Panc1 (cell line): ENCODE measurements around the gene SYTL1. TPM values are rescaled to one million over a fixed set of nuclear protein-coding genes. Genes with fewer than 3 reads are reported as not detected.

Experiments used
- ATAC-seq: fragments of 200-7000 bp; cut with Tn5 transposase; 2 replicates; pipeline ENCODE4 v1.9.1; 2020; ENCODE audit warnings: mild to moderate bottlenecking, moderate library complexity
- BruUV-seq: library from RNA; stranded (reverse); fragments of 400-500 nt; replicated peaks from 2 replicates; lab custom pipeline; 2021; lab: Mats Ljungman, UMichigan
- CTCF ChIA-PET: fragments of 300-600 bp; sonication (Branson Sonifier 250); formaldehyde crosslinking; loops from one replicate; lab custom pipeline; 2022; ENCODE audit warnings: antibody characterized with exemption; lab: Charles Lee
- POLR2A ChIA-PET: fragments of 300-600 bp; sonication (Branson Sonifier 250); formaldehyde crosslinking; loops from one replicate; lab custom pipeline; 2022; ENCODE audit warnings: antibody characterized with exemption; lab: Charles Lee
- DNase-seq: peaks from one replicate; pipeline ENCODE4 v3.0.0-alpha.2; 2010; ENCODE audit warnings: low read depth, low spot score
- H3K27ac ChIP-seq: 2 replicates; pipeline ENCODE4 v1.5.1; 2011; ENCODE audit warnings: mild to moderate bottlenecking, low read length, inconsistent platforms
- H3K27me3 ChIP-seq: fragments of 200-500 bp; sonication (Bioruptor generic); 2 replicates; pipeline ENCODE4 v1.6.0; 2014; ENCODE audit warnings: low read length, inconsistent platforms; ENCODE audit not compliant: control insufficient read depth, insufficient read depth
- H3K36me3 ChIP-seq: fragments of 200-500 bp; sonication (Bioruptor generic); 2 replicates; pipeline ENCODE4 v1.5.1; 2014; ENCODE audit warnings: inconsistent platforms, mild to moderate bottlenecking, low read length, moderate library complexity; ENCODE audit not compliant: control insufficient read depth, insufficient read depth
- H3K4me1 ChIP-seq: 2 replicates; pipeline ENCODE4 v1.5.1; 2011; ENCODE audit warnings: inconsistent platforms, mild to moderate bottlenecking, low read length, moderate library complexity; ENCODE audit not compliant: control insufficient read depth, insufficient read depth
- H3K4me3 ChIP-seq, 2 experiments: 2 replicates each; pipeline ENCODE4 v1.5.1; 2011 to 2012; ENCODE audit warnings: low read depth in 2 of 2, low read length in 2 of 2, mild to moderate bottlenecking in 2 of 2, inconsistent platforms in 1 of 2, moderate library complexity in 1 of 2
- H3K9me3 ChIP-seq: fragments of 200-500 bp; sonication (Bioruptor generic); 2 replicates; pipeline ENCODE4 v1.5.1; 2014; ENCODE audit warnings: low read depth, mild to moderate bottlenecking, inconsistent platforms, low read length, moderate library complexity; ENCODE audit not compliant: control insufficient read depth, insufficient read depth
- CTCF ChIP-seq: fragments of 450-650 bp; IDR thresholded peaks from 2 replicates; pipeline ENCODE4 v1.5.1; 2017; ENCODE audit warnings: mild to moderate bottlenecking
- POLR2AphosphoS5 ChIP-seq: IDR thresholded peaks from 2 replicates; pipeline ENCODE4 v1.6.1; 2012; ENCODE audit warnings: mild to moderate bottlenecking, low read depth, low read length, moderate library complexity
- SIN3A ChIP-seq: IDR thresholded peaks from 2 replicates; pipeline ENCODE4 v1.6.1; 2012; ENCODE audit warnings: low read depth, mild to moderate bottlenecking, low read length, moderate library complexity, borderline replicate concordance; ENCODE audit not compliant: insufficient read depth
- TCF7L2 ChIP-seq: IDR thresholded peaks from 2 replicates; pipeline ENCODE4 v1.6.1; 2011; ENCODE audit warnings: mild to moderate bottlenecking, low read depth, low read length, inconsistent platforms
- in situ Hi-C: cut with HindIII; loops from 2 replicates; pipeline ENCODE4 v1.10.0; 2016; ENCODE audit warnings: low sequenced_read_pairs, low pct_unique_long_range_greater_than_20kb
- intact Hi-C: fragments of 100-400 bp; cut with micrococcal nuclease; formaldehyde crosslinking; loops from one replicate; pipeline ENCODE4 v1.10.0; 2022; ENCODE audit not compliant: unreplicated experiment
- total RNA-seq: library from RNA; stranded (reverse); gene quantifications from one replicate; pipeline ENCODE4 v1.2.1, GENCODE V29; 2021; ENCODE audit not compliant: unreplicated experiment
- TF ChIP-seq, protein P1 (sequence below), 2 experiments: IDR thresholded peaks; 2 replicates each; pipeline ENCODE4 v1.6.1; 2011 to 2012; ENCODE audit warnings: low read depth in 2 of 2, control low read depth in 1 of 2, low read length in 1 of 2, mild to moderate bottlenecking in 1 of 2, moderate library complexity in 1 of 2; ENCODE audit not compliant: insufficient read depth in 1 of 2

SYTL1 gene
- total RNA-seq, 1 experiment from 2014 or later = 2.4 TPM

- peaks cover 25% of the 10 kb centered on the region for H3K4me1 ChIP-seq
- ChIA-PET CTCF (no interaction called here), POLR2A (no interaction called here)
- ATAC-seq = no peak
- H3K4me3 ChIP-seq = no peak overlapping the region
- no TSS peak for BruUV-seq
- no peaks in the 10 kb centered on the region for H3K36me3 ChIP-seq
- TF ChIP-seq, protein P1, sequence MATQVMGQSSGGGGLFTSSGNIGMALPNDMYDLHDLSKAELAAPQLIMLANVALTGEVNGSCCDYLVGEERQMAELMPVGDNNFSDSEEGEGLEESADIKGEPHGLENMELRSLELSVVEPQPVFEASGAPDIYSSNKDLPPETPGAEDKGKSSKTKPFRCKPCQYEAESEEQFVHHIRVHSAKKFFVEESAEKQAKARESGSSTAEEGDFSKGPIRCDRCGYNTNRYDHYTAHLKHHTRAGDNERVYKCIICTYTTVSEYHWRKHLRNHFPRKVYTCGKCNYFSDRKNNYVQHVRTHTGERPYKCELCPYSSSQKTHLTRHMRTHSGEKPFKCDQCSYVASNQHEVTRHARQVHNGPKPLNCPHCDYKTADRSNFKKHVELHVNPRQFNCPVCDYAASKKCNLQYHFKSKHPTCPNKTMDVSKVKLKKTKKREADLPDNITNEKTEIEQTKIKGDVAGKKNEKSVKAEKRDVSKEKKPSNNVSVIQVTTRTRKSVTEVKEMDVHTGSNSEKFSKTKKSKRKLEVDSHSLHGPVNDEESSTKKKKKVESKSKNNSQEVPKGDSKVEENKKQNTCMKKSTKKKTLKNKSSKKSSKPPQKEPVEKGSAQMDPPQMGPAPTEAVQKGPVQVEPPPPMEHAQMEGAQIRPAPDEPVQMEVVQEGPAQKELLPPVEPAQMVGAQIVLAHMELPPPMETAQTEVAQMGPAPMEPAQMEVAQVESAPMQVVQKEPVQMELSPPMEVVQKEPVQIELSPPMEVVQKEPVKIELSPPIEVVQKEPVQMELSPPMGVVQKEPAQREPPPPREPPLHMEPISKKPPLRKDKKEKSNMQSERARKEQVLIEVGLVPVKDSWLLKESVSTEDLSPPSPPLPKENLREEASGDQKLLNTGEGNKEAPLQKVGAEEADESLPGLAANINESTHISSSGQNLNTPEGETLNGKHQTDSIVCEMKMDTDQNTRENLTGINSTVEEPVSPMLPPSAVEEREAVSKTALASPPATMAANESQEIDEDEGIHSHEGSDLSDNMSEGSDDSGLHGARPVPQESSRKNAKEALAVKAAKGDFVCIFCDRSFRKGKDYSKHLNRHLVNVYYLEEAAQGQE (IDR thresholded peaks at IDR 0.05; ENCODE audit: insufficient read depth in 1 of 2, low read depth in 2 of 2, low read length in 1 of 2) = no peak
- TF ChIP-seq CTCF = no peak
- no peak for TF ChIP-seq POLR2AphosphoS5
- TF ChIP-seq SIN3A = no peak
- no peak for TF ChIP-seq TCF7L2
- H3K27ac ChIP-seq = no peak overlapping the region
- no peak for DNase-seq
- intact Hi-C loops (no loop called here), in situ Hi-C loops (no loop called here)
- no peaks in the 10 kb centered on the region for H3K9me3 ChIP-seq
- no peaks in the 10 kb centered on the region for H3K27me3 ChIP-seq
Measured at GRCh38 chr1:27346991-27347624, 5.3 kb downstream of the SYTL1 start.

DNA sequence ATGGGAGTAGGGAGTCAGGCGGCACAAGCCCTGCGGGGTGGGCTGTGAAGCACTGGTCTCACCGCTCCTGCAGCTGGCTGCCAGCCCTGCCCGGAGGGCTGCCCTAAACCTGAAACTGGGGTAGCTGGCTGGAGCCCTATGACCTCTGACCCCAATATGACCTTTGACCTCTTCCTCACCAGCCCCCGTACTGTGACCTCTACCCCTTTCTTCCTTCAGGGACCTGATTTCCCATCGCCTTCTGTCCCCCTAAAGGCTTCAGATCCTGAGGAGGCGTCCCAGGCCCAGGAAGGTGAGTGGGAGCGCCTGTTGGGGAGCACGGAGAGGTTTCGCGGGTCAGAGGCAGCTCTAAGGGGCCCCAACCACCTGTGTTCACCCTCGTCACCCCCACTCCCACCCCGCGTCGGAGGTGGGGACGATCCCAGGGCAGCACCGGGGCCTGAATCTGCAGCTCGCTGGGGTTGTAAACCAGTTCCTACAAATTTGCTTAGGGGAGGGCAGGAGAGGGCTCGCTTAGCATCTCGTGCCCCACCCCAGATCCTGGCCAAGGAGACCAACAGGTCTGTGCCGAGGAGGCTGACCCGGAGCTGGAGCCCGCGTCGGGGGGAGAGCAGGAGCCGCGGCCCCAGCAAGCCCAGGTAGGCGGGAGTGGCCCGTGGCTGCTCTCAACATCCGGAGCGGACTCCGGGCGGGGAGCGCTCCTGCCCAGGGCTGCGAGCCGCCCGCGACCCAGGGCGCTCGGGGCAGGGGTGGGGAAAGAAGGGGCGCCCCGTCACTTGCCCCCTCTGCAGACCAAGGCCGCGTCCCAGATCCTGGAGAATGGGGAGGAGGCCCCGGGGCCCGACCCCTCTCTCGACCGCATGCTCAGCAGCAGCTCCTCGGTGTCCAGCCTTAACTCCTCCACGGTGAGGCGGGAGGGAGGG, 7.3 kb downstream of the SYTL1 start:
- no peaks in the 10 kb centered on the region for H3K27me3 ChIP-seq
- POLR2A ChIA-PET = interaction anchor here (0.6 kb wide), 1 partner anchor 219 kb away, joined by 3 read pairs; no protein-coding TSS in a partner anchor
- intact Hi-C loops (no loop called here), in situ Hi-C loops (no loop called here)
- no peaks in the 10 kb centered on the region for H3K9me3 ChIP-seq
- H3K4me3 ChIP-seq = peak overlapping the region; percentile 46 to 59
- no peaks in the 10 kb centered on the region for H3K36me3 ChIP-seq
- BruUV-seq = no TSS peak
- CTCF ChIA-PET = interaction anchor here (0.5 to 1.0 kb wide), 6 partner anchors 14 to 239 kb away, joined by 3 to 10 read pairs (median 4); no protein-coding TSS in a partner anchor
- ATAC-seq (peak; percentile 81), DNase-seq (no peak)
- peak overlapping the region; percentile 83 for H3K27ac ChIP-seq
- TF ChIP-seq, protein P1 (IDR thresholded peaks at IDR 0.05; ENCODE audit: insufficient read depth in 1 of 2, low read depth in 2 of 2, low read length in 1 of 2) = no peak
- no peak for TF ChIP-seq TCF7L2
- no peak for TF ChIP-seq CTCF
- TF ChIP-seq POLR2AphosphoS5 = peak; percentile 38; the same call in 1 of the 2 replicates
- TF ChIP-seq SIN3A = no peak; the same call in 1 of the 2 replicates
- peaks cover 19% of the 10 kb centered on the region for H3K4me1 ChIP-seq
